ENCODE measurements around the gene FILIP1. TPM values are rescaled to one million over a fixed set of nuclear protein-coding genes. Genes with fewer than 3 reads are reported as not detected.

FILIP1 gene
- total and polyA plus RNA-seq, 12 donors = 16.8 to 269 (median 181) TPM

- H3K4me3 ChIP-seq = no peak overlapping the region
- H3K4me1 ChIP-seq = peaks cover 5 to 74% (median 33%) of the 10 kb centered on the region in 9 donors
- intact Hi-C loops (cut with DNase I) = no loop called here
- H3K27ac ChIP-seq = peak overlapping the region in 1 of 10 donors; percentile 39
- H3K9me3 ChIP-seq = peaks cover 0 to 7% (median 0%) of the 10 kb centered on the region in 11 donors
- H3K36me3 ChIP-seq = peaks cover 0 to 9% (median 0%) of the 10 kb centered on the region in 9 donors
- peak in 2 of 8 donors; percentile 26 to 27 for ATAC-seq
- H3K27me3 ChIP-seq = no peaks in the 10 kb centered on the region
- DNase-seq = no peak
- TF ChIP-seq CTCF (IDR thresholded peaks at IDR 0.05) = no peak
These were observed 83.7 kb downstream of the FILIP1 start for GRCh38 chr6:75409928-75410327.

DNA sequence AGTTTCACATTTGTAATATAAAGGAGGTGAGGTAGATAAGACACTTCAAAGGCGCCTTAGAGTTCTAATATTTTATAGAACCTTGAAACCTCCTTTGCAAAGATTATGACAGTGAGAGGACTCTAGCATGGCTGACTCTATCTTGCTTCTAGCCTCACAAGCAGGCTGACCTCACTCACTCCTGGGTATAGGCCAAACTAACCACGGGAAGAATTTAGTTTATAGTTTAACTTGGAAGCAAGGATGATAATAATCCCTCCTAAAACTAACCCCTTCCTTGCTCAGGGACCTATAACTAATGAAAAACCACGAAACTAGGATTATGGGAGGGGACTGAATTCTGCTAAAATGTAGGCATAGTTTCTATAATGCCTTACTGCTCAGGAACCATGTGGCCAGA, 84.3 kb downstream of the FILIP1 start:
- DNase-seq = no peak
- Histone ChIP-seq H3K4me1 (peaks cover 5 to 74% (median 30%) of the 10 kb centered on the region in 9 donors), H3K9me3 (peaks cover 0 to 7% (median 0%) of the 10 kb centered on the region in 11 donors), H3K4me3 (no peak overlapping the region), H3K27ac (peak overlapping the region in 1 of 10 donors; percentile 39), H3K27me3 (no peaks in the 10 kb centered on the region), H3K36me3 (peaks cover 0 to 9% (median 0%) of the 10 kb centered on the region in 9 donors)
- 67 to 68% methylated on average over 3 of the region's 3 CpGs for WGBS, 2 donors
- intact Hi-C loops (cut with DNase I) = no loop called here
- ATAC-seq = peak in 1 of 8 donors; percentile 51
- TF ChIP-seq CTCF (IDR thresholded peaks at IDR 0.05) = no peak

- H3K9me3 ChIP-seq = no peaks in the 10 kb centered on the region
- no peak for ATAC-seq
- peak overlapping the region in 7 of 10 donors; percentile 13 to 81 (median 57) for H3K27ac ChIP-seq
- H3K27me3 ChIP-seq = no peaks in the 10 kb centered on the region
- intact Hi-C loops (cut with DNase I) = no loop called here
- no peak overlapping the region for H3K4me3 ChIP-seq
- 54 to 68% methylated on average over 3 of the region's 3 CpGs for WGBS, 2 donors
- no peak for TF ChIP-seq CTCF (IDR thresholded peaks at IDR 0.05)
- peaks cover 8 to 90% (median 49%) of the 10 kb centered on the region in 9 donors for H3K4me1 ChIP-seq
- H3K36me3 ChIP-seq = no peaks in the 10 kb centered on the region
- no peak for DNase-seq
These were observed 90.0 kb downstream of the FILIP1 start for GRCh38 chr6:75403563-75404080.

- peaks cover 8 to 88% (median 57%) of the 10 kb centered on the region in 9 donors for H3K4me1 ChIP-seq
- no peaks in the 10 kb centered on the region for H3K36me3 ChIP-seq
- WGBS, 2 donors = 30 to 37% methylated on average over 3 of the region's 3 CpGs
- DNase-seq (peak; percentile 15 to 47), ATAC-seq (peak; percentile 44 to 94 (median 85))
- intact Hi-C loops (cut with DNase I) = no loop called here
- peak overlapping the region in 8 of 10 donors; percentile 4 to 81 (median 74) for H3K27ac ChIP-seq
- no peak for TF ChIP-seq CTCF (IDR thresholded peaks at IDR 0.05)
- H3K4me3 ChIP-seq = no peak overlapping the region
- H3K27me3 ChIP-seq = no peaks in the 10 kb centered on the region
- no peaks in the 10 kb centered on the region for H3K9me3 ChIP-seq
These were observed 91.3 kb downstream of the FILIP1 start for GRCh38 chr6:75402296-75402695.

Data from heart right ventricle (tissue), 16 donors.